Mucosa of rectum (tissue), 2 donors: ENCODE data around the gene CHRNA1.

Source experiments
- H3K27ac ChIP-seq, 2 donors: one replicate each; pipeline ENCODE4 v1.7.0; 2013; ENCODE audit warnings: inconsistent platforms in 2 of 2, low read depth in 2 of 2, low read length in 2 of 2
- H3K27me3 ChIP-seq, 2 donors: one replicate each; pipeline ENCODE4 v1.7.0; 2013; ENCODE audit warnings: low read length in 2 of 2; ENCODE audit not compliant: control insufficient read depth in 2 of 2, insufficient read depth in 2 of 2
- H3K36me3 ChIP-seq, 2 donors: one replicate each; pipeline ENCODE4 v1.7.0; 2013; ENCODE audit warnings: low read length in 2 of 2; ENCODE audit not compliant: control insufficient read depth in 2 of 2, insufficient read depth in 2 of 2
- H3K4me1 ChIP-seq, 2 donors: one replicate each; pipeline ENCODE4 v1.7.0; 2013; ENCODE audit warnings: low read length in 2 of 2, mild to moderate bottlenecking in 1 of 2; ENCODE audit not compliant: control insufficient read depth in 2 of 2, insufficient read depth in 2 of 2
- H3K4me3 ChIP-seq, 2 donors: one replicate each; pipeline ENCODE4 v1.7.0; 2013; ENCODE audit warnings: low read length in 2 of 2
- H3K9ac ChIP-seq, 2 donors: one replicate each; pipeline ENCODE4 v1.7.0; 2013; ENCODE audit warnings: low read length in 2 of 2, low read depth in 1 of 2, mild to moderate bottlenecking in 1 of 2
- H3K9me3 ChIP-seq, 2 donors: one replicate each; pipeline ENCODE4 v1.7.0; 2013; ENCODE audit warnings: low read length in 2 of 2; ENCODE audit not compliant: control insufficient read depth in 2 of 2
- donor health status: healthy.
- donor health status: Normal muscosa, but diverticular disease.

Gene CHRNA1

GRCh38 chr2:174703430-174703829, 60.8 kb downstream of the CHRNA1 start:
- H3K4me1 ChIP-seq = no peaks in the 10 kb centered on the region
- H3K36me3 ChIP-seq = no peaks in the 10 kb centered on the region
- H3K27me3 ChIP-seq = no peaks in the 10 kb centered on the region
- H3K9me3 ChIP-seq = no peaks in the 10 kb centered on the region
- H3K4me3 ChIP-seq = no peak overlapping the region
- H3K9ac ChIP-seq = no peak overlapping the region
- no peak overlapping the region for H3K27ac ChIP-seq

- Histone ChIP-seq H3K4me3 (no peak overlapping the region), H3K9me3 (no peaks in the 10 kb centered on the region), H3K27me3 (no peaks in the 10 kb centered on the region), H3K36me3 (no peaks in the 10 kb centered on the region), H3K9ac (no peak overlapping the region), H3K27ac (no peak overlapping the region), H3K4me1 (no peaks in the 10 kb centered on the region)
Measured at GRCh38 chr2:174702541-174702940, 61.7 kb downstream of the CHRNA1 start.

GRCh38 chr2:174699993-174700766, 64.1 kb downstream of the CHRNA1 start:
- H3K4me1 ChIP-seq = no peaks in the 10 kb centered on the region
- no peak overlapping the region for H3K27ac ChIP-seq
- H3K9ac ChIP-seq = no peak overlapping the region
- H3K36me3 ChIP-seq = no peaks in the 10 kb centered on the region
- no peaks in the 10 kb centered on the region for H3K27me3 ChIP-seq
- no peaks in the 10 kb centered on the region for H3K9me3 ChIP-seq
- H3K4me3 ChIP-seq = no peak overlapping the region
